Nephron (organoid): ENCODE results near the gene TMEM117.

Experiments
- H3K27ac Mint-ChIP-seq, 3 experiments: 2 replicates each; pipeline ENCODE4 v1.8.0; 2020; ENCODE audit warnings: mixed read lengths in 3 of 3, mild to moderate bottlenecking in 2 of 3, moderate library complexity in 1 of 3
- H3K27me3 Mint-ChIP-seq: 2 replicates; pipeline ENCODE4 v1.8.0; 2021; ENCODE audit warnings: low read depth, mild to moderate bottlenecking, moderate library complexity, mixed read lengths
- H3K36me3 Mint-ChIP-seq: 2 replicates; pipeline ENCODE4 v1.8.0; 2020; ENCODE audit warnings: low read depth, mixed read lengths
- H3K4me1 Mint-ChIP-seq: 2 replicates; pipeline ENCODE4 v1.8.0; 2020; ENCODE audit warnings: mixed read lengths
- H3K4me3 Mint-ChIP-seq, 3 experiments: 2 replicates each; pipeline ENCODE4 v1.8.0; 2020; ENCODE audit warnings: mild to moderate bottlenecking in 3 of 3, mixed read lengths in 3 of 3, moderate library complexity in 2 of 3
- H3K9me3 Mint-ChIP-seq: 2 replicates; pipeline ENCODE4 v1.8.0; 2020; ENCODE audit warnings: mixed read lengths
- TF ChIP-seq, protein P1 (sequence below), 3 experiments: fragments of 200-600 bp; sonication (generic); IDR thresholded peaks; one replicate each; pipeline ENCODE4 v1.5.0; 2021; ENCODE audit warnings: antibody characterized with exemption in 3 of 3; ENCODE audit not compliant: unreplicated experiment in 3 of 3

The TMEM117 gene

DNA sequence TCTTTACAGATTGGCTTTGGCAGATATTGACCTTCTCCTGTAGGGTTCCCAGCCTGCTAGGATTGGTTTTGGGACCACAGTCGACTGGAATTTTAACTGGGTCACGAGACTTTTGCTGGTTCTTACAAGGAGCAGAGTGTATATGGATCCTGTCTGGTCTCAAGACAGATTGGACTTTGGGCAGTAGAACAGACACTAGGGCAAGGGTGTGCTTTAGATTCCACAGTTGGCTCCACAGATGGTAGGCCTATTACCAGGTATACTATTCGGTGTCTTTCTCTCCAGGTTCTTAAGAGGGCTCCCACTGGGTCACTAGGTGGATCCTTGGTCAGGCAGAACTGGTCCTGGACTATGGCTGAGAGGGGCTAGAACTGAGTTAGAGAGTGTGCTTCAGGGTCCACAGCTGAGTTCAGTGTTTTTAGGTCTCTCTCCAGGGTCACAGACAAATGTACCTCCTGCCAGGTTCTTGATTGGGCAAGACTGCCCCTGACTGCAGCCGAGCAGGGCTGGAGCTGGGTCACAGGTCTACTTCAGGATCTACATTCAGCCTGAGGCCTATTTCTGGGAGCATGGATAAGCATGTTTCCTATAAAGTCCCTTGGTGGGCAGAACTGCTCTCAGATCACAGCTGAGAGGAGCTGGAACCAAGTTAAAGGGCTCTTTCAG lies 460.2 kb downstream of the TMEM117 start:
- Mint-ChIP-seq H3K9me3 (peaks cover 6% of the 10 kb centered on the region), H3K36me3 (peaks cover 5% of the 10 kb centered on the region), H3K4me1 (no peaks in the 10 kb centered on the region), H3K4me3 (no peak overlapping the region), H3K27me3 (no peaks in the 10 kb centered on the region), H3K27ac (no peak overlapping the region)
- TF ChIP-seq, protein P1, sequence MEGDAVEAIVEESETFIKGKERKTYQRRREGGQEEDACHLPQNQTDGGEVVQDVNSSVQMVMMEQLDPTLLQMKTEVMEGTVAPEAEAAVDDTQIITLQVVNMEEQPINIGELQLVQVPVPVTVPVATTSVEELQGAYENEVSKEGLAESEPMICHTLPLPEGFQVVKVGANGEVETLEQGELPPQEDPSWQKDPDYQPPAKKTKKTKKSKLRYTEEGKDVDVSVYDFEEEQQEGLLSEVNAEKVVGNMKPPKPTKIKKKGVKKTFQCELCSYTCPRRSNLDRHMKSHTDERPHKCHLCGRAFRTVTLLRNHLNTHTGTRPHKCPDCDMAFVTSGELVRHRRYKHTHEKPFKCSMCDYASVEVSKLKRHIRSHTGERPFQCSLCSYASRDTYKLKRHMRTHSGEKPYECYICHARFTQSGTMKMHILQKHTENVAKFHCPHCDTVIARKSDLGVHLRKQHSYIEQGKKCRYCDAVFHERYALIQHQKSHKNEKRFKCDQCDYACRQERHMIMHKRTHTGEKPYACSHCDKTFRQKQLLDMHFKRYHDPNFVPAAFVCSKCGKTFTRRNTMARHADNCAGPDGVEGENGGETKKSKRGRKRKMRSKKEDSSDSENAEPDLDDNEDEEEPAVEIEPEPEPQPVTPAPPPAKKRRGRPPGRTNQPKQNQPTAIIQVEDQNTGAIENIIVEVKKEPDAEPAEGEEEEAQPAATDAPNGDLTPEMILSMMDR (IDR thresholded peaks at IDR 0.05; ENCODE audit: unreplicated experiment in 3 of 3): no peak

DNA sequence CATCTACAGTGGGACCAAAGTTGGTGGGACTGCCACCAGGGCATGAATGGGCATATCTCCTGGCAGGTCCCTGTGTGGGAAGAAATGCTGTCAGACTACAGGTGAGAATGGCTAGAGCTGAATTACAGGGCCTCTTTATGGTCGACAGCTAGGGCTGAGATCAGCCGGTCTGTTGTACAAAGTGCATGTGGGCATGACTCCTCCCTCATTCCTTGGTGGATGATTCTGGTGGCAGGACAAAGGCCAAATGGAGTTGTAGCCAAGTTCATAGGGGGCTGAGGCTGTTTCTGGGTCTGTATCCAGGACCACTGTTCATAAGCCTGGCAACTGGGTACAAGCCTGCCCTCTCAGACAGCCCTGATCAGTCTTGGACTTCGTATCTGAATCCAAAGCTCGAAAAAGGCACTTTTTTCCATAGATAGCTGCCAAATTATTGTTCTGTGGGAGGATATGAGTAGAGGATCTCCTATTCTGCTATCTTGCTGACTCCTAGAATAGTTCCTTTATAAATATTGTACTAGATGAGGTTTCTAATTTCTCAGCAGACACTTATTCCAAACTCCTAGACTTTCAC lies 460.8 kb downstream of the TMEM117 start:
- H3K4me3 Mint-ChIP-seq: no peak overlapping the region

DNA sequence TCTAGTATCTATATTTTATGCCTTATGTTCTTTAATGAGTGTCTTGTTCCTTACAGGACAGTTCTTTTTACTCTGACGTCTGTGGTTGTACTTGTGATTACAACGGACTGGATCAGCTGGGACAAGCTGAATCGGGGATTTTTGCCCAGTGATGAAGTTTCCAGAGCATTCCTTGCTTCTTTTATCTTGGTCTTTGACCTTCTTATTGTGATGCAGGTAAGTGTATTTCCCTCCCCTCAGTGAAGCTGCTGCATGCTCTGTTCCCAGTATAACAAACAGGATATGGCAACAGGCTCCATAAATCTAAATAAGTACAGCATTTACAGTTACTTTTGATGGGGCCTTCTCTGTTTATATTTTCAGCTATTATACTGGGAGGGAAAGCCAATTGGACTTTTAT lies 463.6 kb downstream of the TMEM117 start:
- peaks cover 10% of the 10 kb centered on the region for H3K9me3 Mint-ChIP-seq

More for the DNA sequence above, 460.8 kb downstream of the TMEM117 start:
- Mint-ChIP-seq H3K27me3 (no peaks in the 10 kb centered on the region), H3K36me3 (peaks cover 5% of the 10 kb centered on the region), H3K9me3 (peaks cover 6% of the 10 kb centered on the region), H3K27ac (no peak overlapping the region), H3K4me1 (no peaks in the 10 kb centered on the region)
- TF ChIP-seq, protein P1 (IDR thresholded peaks at IDR 0.05; ENCODE audit: unreplicated experiment in 3 of 3): no peak

DNA sequence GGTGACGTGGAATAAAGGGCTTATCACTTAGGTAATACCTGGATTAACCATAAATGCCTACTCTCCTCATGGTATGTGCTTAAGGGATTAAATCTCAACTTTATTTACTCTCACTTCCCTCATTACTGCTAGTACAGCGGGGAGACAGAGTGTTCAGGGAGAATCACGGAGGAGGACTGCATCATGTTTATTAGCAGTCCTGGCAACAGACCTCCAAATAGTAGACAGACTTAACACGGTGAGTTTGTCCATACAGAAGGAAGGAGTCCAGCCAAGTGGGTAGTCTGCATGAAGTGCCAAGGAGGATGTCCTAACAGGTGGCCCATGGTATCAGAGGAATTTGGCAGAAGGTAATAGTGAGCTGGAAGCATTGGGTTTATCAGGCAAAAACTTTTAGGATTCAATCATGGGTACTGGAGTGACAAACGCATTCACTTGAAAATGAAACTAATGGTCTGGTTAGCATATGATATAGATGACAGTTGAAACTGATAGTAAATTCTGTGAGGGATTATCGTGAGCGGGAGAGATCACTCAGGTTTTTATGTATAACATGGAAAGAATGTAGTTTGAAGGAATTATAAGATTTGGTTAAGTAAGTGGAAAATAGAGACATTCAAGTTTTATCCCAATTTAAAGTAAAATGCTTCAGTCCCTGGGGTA lies 471.8 kb downstream of the TMEM117 start:
- no peak overlapping the region for H3K4me3 Mint-ChIP-seq
- TF ChIP-seq, protein P1 (IDR thresholded peaks at IDR 0.05; ENCODE audit: unreplicated experiment in 3 of 3): no peak
- no peaks in the 10 kb centered on the region for H3K4me1 Mint-ChIP-seq
- peaks cover 13% of the 10 kb centered on the region for H3K36me3 Mint-ChIP-seq
- H3K27me3 Mint-ChIP-seq: no peaks in the 10 kb centered on the region
- H3K27ac Mint-ChIP-seq: no peak overlapping the region
- H3K9me3 Mint-ChIP-seq: peaks cover 16% of the 10 kb centered on the region

More for the DNA sequence above, 463.6 kb downstream of the TMEM117 start:
- H3K27ac Mint-ChIP-seq: no peak overlapping the region
- no peaks in the 10 kb centered on the region for H3K27me3 Mint-ChIP-seq
- H3K4me3 Mint-ChIP-seq: no peak overlapping the region
- no peaks in the 10 kb centered on the region for H3K4me1 Mint-ChIP-seq
- TF ChIP-seq, protein P1 (IDR thresholded peaks at IDR 0.05; ENCODE audit: unreplicated experiment in 3 of 3): no peak
- peaks cover 5% of the 10 kb centered on the region for H3K36me3 Mint-ChIP-seq

DNA sequence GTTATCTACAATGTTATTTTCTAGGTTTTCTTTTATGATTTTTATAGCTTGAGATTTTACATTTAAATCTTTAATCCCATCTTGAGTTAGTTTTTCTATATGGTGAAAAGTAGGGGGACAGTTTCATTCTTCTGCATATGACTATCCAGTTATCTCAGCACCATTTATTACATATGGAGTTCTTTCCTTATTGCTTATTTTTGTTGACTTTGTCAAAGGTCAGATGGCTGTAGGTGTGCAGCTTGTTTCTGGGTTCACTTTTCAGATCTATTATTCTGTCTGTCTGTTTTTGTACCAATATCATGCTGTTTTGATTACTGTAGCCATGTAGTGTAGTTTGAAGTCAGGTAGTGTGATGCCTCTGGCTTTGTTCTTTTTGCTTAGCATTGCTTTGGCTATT lies 477.3 kb downstream of the TMEM117 start:
- Mint-ChIP-seq H3K36me3 (peaks cover 5% of the 10 kb centered on the region), H3K4me3 (no peak overlapping the region), H3K9me3 (peaks cover 14% of the 10 kb centered on the region), H3K4me1 (no peaks in the 10 kb centered on the region), H3K27ac (no peak overlapping the region), H3K27me3 (no peaks in the 10 kb centered on the region)
- TF ChIP-seq, protein P1 (IDR thresholded peaks at IDR 0.05; ENCODE audit: unreplicated experiment in 3 of 3): no peak
